ENCODE measurements around the gene CNOT10. TPM values are rescaled to one million over a fixed set of nuclear protein-coding genes. Genes with fewer than 3 reads are reported as not detected.

CNOT10 gene
- total RNA-seq, 1 donor from 2014 or later, result 52.4 TPM

DNA sequence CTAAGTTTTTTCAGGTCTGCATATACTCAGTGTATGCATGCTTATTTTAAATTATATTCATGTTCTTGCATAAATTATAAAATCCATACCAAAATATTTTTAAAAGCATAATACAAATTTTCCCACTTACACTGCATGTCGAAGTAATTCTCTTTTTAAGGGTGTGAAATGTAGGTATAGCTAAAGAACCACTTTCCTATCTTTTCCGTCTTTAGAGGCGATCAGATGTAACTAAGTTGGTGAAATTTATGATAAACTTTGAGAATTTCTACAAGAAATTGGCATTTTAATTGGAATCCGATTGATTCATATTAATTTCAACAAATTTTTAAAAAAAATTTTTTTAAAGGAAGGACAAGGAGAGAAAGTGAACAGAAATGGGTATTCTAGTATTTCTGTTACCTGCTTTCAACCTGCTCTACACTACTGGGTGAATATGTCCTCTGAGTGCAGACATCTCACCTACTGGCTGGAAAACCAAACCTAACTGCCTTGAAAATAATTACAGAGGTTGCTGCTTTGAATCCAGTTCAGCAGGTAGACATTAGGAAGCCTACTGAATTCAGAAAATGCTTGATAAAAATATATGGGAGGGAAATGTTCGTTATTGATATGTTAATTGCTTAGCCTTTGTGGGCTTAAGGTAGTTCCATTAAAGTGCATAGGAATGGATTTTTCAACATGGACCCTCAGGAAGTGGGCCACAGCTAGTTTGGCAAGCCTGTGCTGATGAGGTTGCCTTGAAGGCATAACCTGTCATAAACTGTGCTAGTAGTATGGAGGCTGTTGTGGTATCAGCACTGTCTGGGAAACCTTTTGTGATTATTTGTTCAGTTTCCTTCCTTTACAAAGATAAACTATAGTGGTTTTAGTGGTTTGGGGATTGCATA lies 137.9 kb downstream of the CNOT10 start:
- TF ChIP-seq, protein P1, sequence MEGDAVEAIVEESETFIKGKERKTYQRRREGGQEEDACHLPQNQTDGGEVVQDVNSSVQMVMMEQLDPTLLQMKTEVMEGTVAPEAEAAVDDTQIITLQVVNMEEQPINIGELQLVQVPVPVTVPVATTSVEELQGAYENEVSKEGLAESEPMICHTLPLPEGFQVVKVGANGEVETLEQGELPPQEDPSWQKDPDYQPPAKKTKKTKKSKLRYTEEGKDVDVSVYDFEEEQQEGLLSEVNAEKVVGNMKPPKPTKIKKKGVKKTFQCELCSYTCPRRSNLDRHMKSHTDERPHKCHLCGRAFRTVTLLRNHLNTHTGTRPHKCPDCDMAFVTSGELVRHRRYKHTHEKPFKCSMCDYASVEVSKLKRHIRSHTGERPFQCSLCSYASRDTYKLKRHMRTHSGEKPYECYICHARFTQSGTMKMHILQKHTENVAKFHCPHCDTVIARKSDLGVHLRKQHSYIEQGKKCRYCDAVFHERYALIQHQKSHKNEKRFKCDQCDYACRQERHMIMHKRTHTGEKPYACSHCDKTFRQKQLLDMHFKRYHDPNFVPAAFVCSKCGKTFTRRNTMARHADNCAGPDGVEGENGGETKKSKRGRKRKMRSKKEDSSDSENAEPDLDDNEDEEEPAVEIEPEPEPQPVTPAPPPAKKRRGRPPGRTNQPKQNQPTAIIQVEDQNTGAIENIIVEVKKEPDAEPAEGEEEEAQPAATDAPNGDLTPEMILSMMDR (conservative IDR thresholded peaks at IDR 0.05; ENCODE audit: low read depth, low read length), result no peak
- DNase-seq (ENCODE audit: low read depth), result no peak
- H3K4me3 ChIP-seq (ENCODE audit: low read depth, low read length), result no peak overlapping the region

Other genes starting within 250 kb of the CNOT10 start
- gene CMTM6, start 182.3 kb upstream of the CNOT10 start, total RNA-seq, result 73.1 and 135 TPM in 2 replicates
- gene DYNC1LI1, start 114.3 kb upstream of the CNOT10 start, total RNA-seq, result 40.6 and 44.9 TPM in 2 replicates
- gene TRIM71, start 132.8 kb downstream of the CNOT10 start, total RNA-seq, result 2.5 and 3.6 TPM in 2 replicates

Data from epithelial cell of proximal tubule (primary cell).